ENCODE results near the gene PARP16.
A peak's percentile ranks its signal among the peaks of the same experiment; 100 is the strongest.
"Not testable (repeated sequence)": the region's sequence is repeated elsewhere in the genome, so short reads cannot be mapped to it uniquely, and the experiment has no call there.

Gene PARP16

DNA sequence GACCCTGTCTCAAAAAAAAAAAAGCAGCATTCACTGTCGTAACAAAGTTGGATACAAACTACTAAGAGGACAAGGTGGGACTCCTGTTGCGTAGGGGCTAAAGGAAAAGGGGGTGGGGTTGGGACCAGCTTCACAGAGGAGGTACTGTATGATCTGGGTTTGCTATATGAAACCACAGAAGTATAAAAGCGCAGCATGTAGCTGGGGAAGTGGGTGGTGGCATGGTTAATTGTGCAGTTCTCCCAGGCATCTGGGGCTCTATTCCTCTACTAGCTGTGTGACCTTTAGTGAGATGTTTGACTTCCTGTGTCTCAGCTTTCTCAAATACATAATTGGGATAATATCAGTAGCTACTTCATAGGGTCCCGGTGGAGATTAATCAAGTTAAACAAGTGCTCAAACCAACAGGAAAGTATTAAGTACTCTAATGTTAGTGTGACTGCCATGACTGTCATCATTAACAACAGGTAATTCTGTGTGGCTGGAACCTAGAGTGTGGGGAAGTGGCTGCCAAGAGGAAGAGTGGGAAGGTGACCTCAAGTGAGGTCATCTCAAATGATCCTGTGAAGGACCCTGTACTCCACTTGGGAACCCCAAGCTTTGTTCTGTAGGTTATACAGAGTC lies 11.5 kb downstream of the PARP16 start:
- DNase-seq = no peak

DNA sequence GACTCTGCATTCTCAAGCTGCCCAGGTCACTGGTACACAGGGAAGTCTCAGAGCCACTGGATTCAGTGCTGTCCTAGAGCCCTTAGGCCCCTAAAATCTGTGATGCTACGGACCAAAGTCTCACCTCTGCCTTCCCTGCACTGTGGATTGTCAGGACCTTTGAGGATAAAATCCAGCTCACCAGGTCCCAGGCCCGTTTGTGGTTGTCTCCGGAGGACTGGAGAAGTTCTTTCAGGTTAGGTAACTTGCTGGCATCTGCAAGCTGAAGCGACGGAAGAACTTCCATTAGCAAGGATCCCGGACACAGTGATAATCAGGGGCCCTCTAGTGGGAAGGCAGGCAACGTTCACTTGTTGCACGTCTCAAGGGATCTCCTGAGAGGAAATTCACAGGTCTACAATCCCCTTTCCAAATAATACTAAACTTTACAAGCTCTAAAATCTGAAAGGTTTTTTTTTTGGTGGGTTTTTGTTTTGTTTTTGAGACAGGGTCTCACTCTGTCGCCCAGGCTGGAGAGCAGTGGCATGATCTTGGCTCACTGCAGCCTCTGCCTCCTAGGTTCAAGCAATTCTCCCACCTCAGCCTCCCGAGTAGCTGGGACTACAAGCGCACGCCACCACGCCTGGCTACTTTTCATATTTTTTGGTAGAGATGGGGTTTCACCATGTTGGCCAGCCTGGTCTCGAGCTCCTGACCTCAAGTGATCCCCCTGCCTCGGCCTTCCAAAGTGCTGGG lies 15.7 kb downstream of the PARP16 start:
- not testable (repeated sequence) for DNase-seq

DNA sequence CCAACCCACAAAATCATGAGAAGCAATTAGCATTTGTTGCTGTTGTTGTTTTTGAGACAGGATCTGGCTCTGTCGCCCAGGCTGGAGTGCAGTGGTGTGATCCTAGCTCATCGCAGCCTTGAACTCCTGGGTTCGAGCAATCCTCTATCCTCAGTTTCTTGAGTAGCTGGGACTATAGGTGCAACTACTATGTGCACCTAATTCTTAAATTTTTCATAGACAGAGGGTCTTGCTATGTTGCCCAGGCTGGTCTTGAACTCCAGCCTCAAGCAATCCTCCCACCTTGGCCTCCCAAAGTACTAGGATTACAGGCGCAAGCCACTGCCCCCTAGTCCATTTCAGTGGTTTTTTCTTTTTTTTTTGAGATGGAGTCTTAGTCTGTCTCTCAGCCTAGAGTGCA lies 18.3 kb downstream of the PARP16 start:
- no peak for DNase-seq

DNA sequence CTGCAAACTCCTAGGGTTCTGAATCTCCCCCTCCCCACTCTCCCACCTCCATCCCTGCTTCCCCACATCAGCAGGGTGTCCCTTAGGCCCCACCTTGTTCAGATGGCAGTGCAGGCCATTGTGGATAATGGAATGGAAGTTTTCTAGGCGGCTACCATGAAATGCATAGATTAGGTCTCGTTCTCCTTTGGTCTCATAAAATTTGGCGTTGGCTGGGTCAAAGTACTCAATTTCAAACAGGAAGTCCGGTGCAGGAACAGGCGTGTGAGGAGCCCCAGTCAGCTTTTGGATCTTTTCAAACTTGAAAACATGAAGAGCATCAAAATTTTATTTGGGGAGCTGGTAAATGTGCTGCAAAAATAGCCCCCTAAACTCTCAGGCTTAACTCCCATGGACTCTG lies 20.2 kb downstream of the PARP16 start:
- DNase-seq = no peak

DNA sequence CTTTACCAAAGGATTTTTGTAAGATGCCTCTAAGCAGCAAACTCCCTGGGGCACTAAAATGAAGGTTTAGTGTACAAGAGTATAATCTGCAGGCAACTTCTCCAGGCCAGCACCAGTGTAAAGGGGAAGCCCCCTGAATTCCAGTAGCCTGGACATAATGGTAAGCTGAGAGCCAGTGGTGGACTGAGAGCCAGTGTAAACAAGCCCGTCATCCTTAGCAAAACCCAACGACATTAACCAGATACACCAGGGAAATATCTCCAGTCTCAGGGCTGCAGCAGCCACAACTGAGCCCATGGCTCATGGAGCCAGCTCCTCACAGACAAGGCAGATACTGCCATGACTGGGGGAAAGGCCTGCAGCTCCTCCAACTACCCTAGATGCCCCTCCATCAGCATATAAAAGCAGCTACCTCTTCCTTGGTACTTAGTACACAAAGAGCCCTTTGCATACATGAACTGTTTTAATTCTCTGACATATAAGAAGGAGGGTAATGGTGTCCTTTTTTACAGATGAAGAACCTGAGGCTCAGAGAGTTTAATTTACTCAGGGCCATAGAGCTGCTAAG lies 21.7 kb downstream of the PARP16 start:
- DNase-seq = no peak

DNA sequence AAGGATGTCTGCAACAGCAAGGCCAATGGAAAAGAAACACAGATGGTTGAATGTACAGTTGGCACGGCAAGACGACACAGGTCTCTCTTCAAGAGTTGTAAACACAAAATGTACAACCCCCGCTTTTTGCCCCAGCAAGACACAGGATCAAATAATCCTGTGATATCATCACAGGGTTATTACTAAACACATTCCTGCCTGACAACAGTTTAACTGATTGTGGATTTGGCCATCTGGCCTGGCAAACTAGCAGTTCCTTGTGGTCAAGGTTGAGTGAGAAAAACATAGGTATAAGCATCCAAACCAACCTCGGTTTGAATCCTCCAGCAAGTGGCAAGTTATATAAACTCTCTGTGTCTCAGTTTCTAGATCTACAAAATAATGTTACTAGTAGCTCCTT lies 23.4 kb downstream of the PARP16 start:
- DNase-seq = no peak

DNA sequence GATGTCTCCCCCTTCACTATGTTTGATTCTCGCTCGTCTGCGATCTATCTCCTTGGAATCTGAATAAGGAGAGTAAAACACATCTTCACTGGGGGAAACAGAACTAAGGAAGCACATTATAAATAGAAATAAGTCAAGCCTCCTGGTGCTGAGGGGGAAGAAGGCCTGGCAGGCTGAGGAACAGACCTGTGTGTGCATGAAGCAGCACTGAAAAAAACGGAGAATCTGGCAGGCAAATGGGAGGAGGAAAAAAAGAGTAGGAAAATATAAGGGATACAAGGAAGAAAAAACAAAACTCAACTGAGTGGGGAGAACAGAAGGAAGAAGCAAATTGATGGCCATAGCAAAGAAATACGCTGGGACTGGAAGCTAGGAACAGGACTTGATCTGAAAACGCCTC lies 25.7 kb downstream of the PARP16 start:
- no peak for DNase-seq

DNA sequence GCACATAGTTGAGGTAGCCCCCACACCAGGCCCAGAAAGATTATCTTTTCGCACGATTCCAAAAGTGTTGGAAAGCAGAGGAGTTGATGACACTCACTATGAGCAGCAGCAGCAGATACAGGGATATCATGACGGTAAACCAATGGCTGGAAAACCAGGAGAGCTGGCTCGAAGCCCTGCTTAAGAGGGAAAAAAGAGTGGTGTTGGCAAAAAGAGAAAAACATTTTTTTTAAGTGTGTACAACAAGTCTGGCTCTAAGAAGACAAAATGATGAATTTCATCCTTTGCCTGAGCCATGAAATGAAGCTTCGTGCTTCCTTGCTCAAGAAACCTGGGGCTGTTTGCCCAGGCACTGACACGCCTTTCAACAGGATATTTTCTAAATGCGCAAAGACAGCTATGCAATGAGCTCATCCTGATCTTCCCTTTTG lies 27.3 kb downstream of the PARP16 start:
- DNase-seq = no peak

DNA sequence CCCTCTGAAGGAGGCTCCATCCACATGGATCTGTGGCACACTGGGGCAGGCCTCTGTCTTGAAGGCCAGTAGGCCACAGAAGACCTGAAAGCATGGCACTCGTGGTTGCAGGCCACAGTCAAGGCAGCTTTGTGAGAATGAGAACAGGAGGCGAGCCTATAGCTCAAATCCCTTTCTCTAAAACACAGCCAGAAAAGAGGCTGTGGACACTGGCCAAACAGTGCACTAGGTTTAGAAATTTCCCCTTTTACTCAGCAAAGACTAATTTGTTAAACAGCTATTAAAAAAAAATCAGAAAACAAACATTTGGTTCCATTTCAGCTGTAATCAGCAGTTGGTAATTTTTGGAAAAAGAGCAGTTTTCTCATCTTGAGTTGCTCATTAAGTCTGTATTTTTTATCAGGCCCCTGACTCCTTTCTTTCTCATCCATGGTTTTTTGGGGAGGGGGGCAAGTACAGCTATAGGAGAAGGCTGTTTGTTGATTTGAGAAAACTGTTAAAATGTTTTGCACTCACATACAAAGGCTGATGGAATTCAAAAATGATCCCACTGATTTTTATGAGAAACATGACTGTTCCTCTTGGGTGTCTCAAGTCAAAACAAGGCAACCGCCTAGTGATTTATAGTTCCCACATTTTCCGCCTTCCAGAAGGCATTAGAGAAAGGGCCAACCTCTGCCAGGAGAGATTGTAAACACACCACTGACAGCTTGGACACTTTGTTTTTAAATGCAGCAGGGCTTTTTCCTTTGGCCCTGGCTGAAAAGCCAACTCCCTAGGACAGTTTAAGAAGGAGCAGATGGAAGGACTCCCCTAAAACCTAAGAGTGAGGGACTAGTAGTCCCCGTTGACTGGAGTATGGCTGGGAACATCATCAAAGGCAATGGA lies 28.1 kb downstream of the PARP16 start:
- no peak for DNase-seq

DNA sequence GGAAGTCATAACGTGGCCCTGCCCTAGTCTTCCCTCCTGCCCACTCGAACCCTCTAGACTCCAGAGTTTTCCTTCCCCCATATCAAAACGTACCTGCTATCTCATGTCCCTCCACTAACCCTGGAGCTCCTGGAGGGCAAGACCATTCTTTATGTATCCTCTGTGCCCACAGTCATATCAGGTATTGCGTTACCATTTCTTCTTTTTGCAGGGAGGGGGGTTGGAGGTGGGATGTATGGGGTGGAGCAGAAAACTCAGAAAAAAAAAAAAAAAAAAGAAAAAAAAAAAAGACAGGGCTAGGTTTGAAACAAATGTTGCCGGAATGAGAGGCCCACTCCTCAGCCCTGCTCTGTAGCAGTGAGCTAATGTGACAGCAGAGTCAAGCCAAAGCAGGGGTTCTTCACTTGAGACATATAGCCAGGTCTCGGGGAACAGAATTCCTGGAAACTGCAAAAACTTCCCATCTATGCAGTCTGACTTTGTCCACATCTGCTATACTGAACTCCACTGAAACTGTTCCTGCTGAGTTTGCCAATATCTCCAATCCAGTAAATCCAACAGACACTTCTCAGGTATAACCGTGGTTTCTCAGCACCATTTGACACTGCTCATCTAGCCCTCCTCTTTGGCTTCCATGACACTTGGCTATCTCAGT lies 31.1 kb downstream of the PARP16 start:
- DNase-seq = no peak

DNA sequence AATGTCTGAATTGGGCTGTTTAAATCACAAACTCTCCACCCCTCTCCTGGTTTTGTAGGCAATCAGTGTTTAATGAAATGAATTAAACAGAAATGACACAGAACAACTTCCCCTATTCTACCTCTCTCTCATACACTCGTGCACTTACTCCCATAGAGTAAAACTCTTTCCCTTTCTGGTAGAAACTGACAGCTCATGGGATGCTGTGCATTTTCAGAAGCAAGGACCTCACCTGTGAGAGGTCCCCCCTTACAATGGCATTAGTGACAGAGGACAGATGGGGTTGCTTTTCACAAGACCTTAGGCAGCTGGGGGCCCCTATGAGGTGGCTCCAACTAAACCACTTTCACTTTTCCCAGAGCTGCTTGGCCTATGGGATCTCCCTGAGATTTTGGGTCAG lies 31.9 kb downstream of the PARP16 start:
- DNase-seq = no peak

DNA sequence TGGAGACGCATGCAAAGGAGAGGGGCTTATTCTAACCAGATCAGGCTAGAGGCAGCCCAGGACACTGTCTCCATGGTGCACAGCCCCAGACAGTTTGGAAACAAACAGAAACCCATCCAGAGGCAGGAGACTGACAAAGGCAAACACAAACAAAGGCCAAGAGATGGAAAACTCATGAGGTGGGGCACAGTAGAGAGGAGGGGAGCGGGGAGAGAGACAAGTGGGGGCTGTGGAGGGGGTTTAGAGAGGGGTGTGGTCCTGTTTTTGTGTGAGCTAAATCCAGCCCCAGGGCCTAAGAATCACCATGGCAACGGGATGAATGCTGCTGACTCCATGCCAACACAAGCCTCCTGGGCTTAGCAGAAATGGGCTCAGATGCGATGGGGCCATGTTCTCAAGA lies 32.3 kb downstream of the PARP16 start:
- DNase-seq = no peak

DNA sequence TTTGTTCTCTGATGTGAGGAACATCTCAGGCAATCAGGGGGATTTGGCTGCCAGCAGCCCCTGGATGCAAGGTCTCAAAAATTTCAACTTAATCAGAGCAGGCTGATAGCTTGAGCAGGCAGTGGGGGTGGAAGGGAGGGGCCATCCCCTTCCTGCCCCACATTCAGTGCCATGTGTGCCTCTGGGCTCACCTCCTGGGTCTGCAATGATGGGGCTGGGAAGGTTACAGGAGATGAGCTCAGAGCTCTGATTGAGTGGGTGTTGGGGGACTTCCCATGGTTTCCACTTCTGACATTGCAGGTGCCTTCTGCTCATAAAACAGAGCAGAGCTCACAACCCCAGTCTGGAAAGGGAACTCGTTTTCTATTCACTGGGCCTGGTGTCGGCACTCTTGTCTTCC lies 37.0 kb downstream of the PARP16 start:
- peak; percentile 80 for DNase-seq

DNA sequence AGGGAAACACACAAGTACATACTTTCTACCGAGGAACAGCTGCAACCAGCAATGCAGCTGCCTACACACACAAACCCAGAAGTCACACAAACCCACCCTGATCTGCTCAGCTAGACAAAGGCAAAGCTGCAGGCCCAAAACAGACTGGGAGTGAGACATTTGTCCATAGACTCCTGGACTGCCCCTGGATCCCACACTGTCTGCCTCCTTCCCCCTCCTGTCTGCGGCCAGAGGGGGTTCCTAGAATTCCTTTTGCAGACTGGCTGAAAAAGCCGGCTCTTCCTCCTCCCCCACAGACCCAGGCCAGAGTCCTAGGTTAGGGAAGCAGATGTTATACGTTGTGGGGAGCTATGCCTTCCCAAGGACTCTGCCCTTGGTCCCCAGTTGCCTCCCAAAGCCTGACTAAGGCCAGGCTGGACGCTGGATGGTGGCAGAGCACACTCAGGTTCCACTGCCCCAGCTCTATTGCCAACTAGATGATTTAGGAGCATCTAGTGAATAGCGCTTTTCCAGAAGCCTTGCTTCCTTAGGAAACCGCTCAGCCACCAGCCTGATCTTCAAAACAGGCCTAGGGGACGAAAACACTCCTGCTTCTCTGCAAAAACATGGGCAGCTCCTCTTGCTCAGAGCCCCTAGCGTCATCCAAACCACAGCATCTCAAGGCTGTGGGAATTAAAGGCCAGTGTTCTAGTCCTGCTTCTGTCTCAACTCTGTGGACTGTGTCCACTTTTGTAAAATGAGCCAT lies 38.0 kb downstream of the PARP16 start:
- no peak for DNase-seq

DNA sequence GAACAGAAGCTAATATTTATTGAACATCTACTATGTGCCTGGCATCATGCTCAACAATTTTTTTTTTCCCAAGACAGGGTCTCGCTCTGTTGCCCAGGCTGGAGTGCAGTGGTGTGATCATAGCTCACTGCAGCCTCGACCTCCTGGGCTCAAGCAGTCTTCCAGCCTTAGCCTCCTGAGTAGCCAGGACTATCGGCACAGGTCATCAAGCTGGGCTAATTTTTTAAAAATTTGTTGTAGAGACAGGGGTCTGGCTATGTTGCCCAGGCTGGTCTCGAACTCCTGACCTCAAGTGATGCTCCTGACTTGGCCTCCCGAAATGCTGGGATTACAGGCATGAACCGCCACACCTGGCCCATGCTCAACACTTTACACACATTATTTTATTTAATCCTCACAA lies 39.7 kb downstream of the PARP16 start:
- DNase-seq = no peak

DNA sequence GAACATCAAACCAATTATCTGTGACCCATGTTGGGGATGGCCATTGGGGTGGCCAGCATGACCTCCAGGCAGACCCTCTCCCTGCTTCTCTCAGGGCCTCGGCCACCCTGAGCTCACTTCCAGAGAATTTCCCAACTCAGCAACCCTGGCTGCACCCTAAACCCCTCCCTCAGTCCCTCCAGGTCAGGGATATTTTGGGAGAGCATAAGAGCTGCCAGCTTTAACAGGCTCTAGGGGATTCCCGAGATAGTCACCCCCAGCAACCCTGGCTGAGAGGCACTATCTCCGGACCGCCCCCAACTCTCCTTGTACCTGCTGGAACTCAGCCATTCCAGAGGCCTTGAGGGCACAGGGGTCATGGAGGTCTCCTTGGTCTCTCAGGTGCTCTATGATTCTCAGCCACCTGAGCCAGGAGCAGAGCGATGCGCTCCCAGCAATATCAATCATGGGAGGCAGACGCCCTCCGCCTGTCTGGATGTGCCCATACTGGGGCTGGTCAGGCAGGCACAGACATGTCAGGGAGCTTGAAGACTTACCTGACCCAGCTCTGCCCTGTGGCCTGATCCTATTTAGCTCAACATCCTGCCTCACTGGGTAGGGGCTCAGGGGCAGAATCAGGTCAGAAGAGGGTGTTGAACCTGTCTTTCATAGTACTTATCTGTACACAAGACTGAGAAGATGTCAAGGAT lies 40.5 kb downstream of the PARP16 start:
- DNase-seq = no peak

DNA sequence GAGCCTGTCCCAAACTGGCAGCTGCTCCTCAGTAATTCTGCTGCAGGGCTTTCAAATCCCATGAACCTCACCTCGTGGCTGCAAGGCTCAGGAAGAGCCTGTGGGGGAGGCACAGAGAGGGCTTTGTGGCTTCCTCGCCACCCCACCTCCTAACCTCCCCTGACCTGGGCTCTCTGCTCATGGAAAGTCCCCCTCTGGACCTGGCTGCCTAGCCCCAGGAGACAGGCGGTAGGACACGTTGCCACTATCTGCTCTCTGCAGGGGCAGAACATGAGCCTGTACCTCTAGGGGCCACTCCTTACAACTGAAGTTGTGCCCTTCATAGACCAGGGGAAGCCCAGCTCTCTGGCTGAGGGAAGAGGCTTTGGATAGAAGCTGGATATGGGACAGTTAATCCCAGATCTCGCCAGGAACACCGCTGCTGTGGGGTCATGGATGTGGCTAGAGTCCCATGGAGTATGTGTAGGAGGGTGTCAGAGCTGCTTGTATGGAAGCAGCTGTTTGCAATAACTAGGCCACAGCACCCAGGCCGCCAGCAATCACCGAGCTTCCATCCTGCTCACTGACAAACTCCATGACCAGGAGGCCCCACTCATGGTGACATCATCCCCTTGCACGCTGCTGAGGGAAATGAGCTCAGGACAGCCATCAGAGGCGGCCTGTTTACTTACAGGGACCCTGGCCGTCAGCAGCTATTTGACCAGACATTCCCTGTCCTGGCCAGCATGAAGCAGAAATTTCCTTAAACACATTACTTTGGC lies 41.4 kb downstream of the PARP16 start:
- no peak for DNase-seq

DNA sequence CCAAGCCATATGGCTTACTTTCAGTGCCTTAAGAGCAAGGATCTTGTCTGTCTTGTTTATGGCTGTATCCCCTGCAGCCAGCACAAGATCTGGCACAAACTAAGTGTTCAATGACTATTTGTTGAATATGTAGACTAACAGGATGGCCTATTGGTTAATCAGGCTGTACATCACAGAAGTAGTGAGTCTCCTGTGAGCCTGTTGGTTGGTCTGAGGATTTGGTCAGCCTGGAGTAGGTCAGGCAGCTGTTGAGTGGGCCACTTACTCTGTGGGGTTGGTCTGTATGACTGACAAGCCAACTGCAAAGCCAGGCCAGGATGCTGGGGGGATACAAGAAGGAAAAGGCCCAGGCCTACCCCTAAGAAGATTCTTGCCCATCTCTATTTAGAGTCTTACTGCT lies 42.0 kb downstream of the PARP16 start:
- no peak for DNase-seq

DNA sequence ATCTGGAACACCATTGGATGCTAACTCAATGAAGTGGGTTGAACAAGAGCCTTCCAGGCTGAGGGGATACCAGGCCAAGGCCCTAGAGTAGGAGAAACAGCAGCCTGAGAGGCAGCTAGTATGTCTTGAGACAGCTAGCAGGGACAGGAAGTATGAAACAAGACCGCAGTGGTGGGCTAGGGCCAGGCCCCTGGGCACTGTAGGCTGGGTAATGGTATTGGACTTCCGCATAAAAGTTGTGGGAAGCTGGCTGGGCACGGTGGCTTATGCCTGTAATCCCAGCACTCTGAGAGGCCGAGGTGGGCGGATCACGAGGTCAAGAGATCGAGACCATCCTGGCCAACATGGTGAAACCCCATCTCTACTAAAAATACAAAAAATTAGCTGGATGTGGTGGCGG lies 50.2 kb downstream of the PARP16 start:
- DNase-seq = not testable (repeated sequence)

DNA sequence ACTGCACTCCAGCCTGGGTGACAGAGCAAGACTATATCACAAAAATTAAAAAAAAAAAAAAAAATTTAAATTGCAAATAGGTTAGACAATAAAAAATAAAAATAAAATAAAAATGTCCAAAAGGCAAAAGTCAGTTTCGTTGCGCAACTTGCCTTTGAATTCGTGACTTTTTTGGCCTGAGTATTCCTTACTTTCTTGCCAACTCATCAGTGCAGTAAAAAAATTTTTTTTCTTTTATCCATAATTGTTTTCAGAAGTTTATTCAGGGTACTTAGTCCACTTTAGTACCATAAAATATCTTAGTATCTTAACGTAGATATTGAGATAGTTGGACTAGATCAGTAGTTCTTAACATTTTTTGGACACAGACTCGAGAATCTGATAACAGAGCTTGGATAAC lies 53.0 kb downstream of the PARP16 start:
- DNase-seq = no peak

DNA sequence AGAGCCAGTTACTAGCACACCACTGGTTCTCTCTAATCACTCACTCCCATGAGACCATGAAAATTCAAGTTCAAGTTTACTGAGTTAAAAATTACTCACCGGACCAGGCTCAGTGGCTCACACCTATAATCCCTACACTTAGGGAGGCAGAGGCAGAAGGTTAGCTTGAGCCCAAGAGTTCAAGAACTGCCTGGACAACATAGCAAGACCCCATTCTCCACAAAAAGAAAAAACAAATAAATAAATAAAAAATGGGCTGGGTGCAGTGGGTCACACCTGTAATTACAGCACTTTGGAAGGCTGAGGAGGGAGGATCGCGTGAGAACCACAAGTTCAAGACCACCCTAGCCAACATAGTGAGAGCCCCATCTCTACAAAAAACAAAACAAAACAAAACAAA lies 54.2 kb downstream of the PARP16 start:
- no peak for DNase-seq
